ENCODE data around the gene LCMT2.

DNA sequence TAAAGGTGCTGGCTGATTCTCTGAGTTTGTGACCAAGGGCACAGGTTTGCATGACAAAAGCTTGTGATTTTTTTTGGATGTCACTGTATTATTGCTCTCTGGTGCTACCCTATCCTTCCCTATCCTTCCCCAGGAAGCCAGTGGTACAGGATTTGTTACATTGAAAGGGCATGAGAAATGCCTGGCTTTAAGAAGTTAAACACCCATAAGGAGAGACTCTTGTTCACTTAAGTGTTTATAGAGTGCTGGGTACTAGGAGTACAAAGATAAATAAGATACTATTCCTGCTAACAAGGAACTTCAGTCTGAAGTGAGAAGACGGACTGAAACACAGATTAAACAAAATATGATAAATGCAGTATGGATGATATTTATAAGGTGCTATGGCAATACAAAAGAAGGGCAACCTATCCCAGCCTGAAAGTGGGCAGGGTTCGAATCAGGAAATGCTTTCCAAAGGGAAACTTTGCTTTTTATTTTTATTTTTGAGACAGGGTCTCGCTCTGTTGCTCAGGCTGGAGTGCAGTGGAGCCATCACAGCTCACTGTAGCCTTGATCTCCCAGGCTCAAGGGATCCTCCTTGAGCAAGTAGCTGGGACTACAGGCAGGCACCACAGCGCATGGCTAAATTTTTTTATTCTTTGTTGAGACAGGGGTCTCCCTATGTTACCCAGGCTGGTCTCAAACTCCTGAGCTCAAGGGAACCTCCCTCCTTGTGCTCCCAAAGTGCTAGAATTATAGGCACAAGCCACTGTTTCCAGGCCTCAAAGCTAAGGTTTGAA, 11.2 kb downstream of the LCMT2 start:
- TF ChIP-seq, protein P1, sequence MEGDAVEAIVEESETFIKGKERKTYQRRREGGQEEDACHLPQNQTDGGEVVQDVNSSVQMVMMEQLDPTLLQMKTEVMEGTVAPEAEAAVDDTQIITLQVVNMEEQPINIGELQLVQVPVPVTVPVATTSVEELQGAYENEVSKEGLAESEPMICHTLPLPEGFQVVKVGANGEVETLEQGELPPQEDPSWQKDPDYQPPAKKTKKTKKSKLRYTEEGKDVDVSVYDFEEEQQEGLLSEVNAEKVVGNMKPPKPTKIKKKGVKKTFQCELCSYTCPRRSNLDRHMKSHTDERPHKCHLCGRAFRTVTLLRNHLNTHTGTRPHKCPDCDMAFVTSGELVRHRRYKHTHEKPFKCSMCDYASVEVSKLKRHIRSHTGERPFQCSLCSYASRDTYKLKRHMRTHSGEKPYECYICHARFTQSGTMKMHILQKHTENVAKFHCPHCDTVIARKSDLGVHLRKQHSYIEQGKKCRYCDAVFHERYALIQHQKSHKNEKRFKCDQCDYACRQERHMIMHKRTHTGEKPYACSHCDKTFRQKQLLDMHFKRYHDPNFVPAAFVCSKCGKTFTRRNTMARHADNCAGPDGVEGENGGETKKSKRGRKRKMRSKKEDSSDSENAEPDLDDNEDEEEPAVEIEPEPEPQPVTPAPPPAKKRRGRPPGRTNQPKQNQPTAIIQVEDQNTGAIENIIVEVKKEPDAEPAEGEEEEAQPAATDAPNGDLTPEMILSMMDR (IDR thresholded peaks at IDR 0.05; ENCODE audit: low read depth, low read length): no peak
- TF ChIP-seq EZH2phosphoT487 (IDR thresholded peaks at IDR 0.05; ENCODE audit: low read depth): no peak

All from OCI-LY3 (cell line).